Measurements from ENCODE around the gene LY6G5B. TPM values are rescaled to one million over a fixed set of nuclear protein-coding genes. Genes with fewer than 3 reads are reported as not detected.

LY6G5B gene
- total RNA-seq, 4 donors from 2014 or later = 4.2 to 21.3 (median 7.1) TPM

DNA sequence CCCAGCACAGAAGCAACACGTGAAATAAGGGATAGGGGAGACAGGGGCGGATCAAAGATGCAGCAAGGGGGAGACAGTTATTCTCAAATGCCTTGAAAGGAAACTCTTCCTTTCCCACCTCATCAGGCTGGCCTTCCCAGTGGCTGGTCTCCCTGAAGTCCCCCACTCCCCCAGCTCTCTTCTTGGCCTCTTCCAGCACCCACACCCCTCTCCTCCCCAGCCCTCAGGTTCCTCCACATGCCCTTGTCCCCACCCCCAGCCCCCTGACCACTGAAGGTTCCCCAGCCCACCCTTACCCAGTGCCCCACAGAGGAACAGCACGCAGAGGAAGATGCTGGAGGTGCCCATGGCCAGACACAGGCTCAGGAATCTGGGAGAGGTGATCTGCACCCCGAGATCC lies 43.7 kb downstream of the LY6G5B start:
- intact Hi-C loops (cut with DNase I; ENCODE audit: low total_unique reads) = no loop called here
- WGBS, 2 donors = 57 to 70% methylated on average over 4 of the region's 4 CpGs
- DNase-seq (ENCODE audit: low spot score in 2 of 2) = no peak
- TF ChIP-seq, protein P1, sequence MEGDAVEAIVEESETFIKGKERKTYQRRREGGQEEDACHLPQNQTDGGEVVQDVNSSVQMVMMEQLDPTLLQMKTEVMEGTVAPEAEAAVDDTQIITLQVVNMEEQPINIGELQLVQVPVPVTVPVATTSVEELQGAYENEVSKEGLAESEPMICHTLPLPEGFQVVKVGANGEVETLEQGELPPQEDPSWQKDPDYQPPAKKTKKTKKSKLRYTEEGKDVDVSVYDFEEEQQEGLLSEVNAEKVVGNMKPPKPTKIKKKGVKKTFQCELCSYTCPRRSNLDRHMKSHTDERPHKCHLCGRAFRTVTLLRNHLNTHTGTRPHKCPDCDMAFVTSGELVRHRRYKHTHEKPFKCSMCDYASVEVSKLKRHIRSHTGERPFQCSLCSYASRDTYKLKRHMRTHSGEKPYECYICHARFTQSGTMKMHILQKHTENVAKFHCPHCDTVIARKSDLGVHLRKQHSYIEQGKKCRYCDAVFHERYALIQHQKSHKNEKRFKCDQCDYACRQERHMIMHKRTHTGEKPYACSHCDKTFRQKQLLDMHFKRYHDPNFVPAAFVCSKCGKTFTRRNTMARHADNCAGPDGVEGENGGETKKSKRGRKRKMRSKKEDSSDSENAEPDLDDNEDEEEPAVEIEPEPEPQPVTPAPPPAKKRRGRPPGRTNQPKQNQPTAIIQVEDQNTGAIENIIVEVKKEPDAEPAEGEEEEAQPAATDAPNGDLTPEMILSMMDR (IDR thresholded peaks at IDR 0.05) = no peak
- no peak for TF ChIP-seq POLR2A (IDR thresholded peaks at IDR 0.05)
- no peak overlapping the region for H3K4me3 ChIP-seq (ENCODE audit: low read depth, poor library complexity, severe bottlenecking)

DNA sequence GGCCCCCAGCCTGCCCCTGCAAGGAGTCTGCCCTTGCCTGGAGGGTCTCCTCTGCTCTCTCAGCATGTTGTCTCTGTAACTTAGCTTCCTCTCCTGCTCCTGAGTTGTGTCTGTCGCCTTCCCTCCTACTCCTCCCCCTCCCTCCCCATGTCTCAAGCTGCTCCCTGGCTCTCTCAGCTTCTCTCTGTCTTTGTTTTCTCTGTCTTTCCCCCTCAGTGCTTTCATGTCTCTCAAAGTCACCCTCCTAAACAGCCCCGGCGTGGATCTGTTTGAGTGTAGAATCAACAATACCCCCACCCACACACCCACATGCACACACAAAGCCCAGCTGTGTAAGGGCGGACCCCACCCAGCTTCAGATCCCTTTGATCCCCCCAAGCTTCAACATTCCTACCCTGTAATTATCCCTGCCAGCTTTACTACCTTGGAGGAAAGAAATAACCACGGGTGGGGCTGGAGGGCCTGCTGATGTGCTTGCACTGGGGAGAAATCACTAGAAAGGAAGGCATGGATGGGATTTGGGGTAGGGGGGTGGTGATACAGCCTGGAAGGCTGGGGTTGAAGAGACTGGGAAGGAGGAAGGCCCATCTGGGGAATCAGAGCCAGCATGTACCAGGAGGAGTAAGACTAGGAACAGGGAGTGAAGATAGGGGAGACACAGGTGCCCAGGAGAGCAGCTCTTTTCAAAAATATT lies 44.4 kb downstream of the LY6G5B start:
- no peak overlapping the region for H3K4me3 ChIP-seq (ENCODE audit: low read depth, poor library complexity, severe bottlenecking)
- no peak for DNase-seq (ENCODE audit: low spot score in 2 of 2)
- intact Hi-C loops (cut with DNase I; ENCODE audit: low total_unique reads) = no loop called here
- TF ChIP-seq, protein P1 (IDR thresholded peaks at IDR 0.05) = no peak
- TF ChIP-seq POLR2A (IDR thresholded peaks at IDR 0.05) = no peak
- WGBS, 2 donors = 27 to 28% methylated on average over 5 of the region's 5 CpGs

DNA sequence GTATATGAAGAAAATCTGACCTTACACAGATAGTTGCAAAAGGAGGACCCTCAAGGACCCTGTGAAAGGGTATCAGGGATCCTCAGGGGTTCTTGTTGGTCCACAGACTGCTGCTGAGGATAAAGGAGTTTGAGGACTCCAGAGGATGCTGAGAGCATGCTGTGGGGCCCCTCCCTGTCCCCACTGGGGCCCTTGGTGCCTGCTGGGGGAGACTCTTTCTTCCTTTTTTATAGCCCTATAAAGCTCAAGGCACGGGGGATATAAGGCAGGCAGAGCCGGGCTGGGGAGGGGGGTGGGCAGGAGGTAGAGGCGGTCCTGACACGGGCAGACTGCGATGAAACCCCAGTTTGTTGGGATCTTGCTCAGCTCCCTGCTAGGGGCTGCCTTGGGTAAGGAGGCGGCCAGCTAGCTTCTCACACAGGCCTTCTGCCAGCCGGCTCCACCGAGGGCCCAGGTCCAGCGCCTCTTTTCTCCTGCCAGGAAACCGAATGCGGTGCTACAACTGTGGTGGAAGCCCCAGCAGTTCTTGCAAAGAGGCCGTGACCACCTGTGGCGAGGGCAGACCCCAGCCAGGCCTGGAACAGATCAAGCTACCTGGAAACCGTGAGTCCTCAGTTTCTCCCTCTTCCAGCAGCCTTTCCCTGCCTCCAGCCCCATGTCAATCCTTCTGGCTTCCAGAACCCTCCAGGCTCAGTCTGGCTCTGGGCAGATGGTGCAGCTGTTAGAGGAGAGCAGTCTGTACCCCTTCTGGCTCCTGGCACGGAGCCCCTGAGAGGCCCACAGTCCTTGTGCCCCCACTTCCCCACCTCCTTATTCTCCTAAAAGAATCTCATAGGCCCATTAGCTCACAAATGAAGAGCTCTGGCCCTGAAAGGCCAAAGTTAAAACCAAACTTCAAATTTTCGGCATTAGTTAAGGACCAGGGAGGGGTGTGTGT lies 45.5 kb downstream of the LY6G5B start, which contains the start of gene LY6G6D:
Gene LY6G6D (plus strand): TSS at position 327 of the 937 bp plus-strand sequence. CDS start 8 bp downstream, at position 335.
- intact Hi-C loops (cut with DNase I; ENCODE audit: low total_unique reads) = no loop called here
- TF ChIP-seq, protein P1 (IDR thresholded peaks at IDR 0.05) = no peak
- no peak for TF ChIP-seq POLR2A (IDR thresholded peaks at IDR 0.05)
- no peak for DNase-seq (ENCODE audit: low spot score in 2 of 2)
- 46 to 51% methylated on average over 16 of the region's 16 CpGs for WGBS, 2 donors
- H3K4me3 ChIP-seq (ENCODE audit: low read depth, poor library complexity, severe bottlenecking) = no peak within 1 kb of the TSS

DNA sequence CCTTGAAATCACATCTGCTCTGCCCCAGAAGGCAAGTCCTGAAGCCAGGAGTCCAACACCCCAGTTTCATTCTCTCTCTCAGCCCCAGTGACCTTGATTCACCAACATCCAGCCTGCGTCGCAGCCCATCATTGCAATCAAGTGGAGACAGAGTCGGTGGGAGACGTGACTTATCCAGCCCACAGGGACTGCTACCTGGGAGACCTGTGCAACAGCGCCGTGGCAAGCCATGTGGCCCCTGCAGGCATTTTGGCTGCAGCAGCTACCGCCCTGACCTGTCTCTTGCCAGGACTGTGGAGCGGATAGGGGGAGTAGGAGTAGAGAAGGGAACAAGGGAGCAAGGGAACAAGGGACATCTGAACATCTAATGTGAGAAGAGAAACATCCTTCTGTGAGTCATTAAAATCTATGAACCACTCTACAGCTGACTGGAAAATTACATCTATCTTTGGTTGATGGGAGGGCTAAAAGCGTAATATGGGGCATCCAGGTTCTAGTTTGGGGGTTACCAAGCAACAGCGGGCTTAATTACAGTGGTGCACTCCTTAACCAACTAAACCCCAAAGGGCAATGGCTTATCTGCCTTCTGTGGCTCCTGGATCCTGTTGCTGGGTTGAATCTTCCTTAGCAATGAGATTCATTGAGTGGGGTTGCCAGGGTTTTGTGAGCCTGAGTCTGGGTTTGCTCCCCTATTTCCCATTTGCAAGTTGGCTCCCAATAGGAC lies 47.9 kb downstream of the LY6G5B start:
- intact Hi-C loops (cut with DNase I; ENCODE audit: low total_unique reads) = no loop called here
- no peak for DNase-seq (ENCODE audit: low spot score in 2 of 2)
- TF ChIP-seq POLR2A (IDR thresholded peaks at IDR 0.05) = no peak
- TF ChIP-seq, protein P1 (IDR thresholded peaks at IDR 0.05) = no peak
- WGBS, 2 donors = 47 to 61% methylated on average over 10 of the region's 10 CpGs
- no peak overlapping the region for H3K4me3 ChIP-seq (ENCODE audit: low read depth, poor library complexity, severe bottlenecking)

DNA sequence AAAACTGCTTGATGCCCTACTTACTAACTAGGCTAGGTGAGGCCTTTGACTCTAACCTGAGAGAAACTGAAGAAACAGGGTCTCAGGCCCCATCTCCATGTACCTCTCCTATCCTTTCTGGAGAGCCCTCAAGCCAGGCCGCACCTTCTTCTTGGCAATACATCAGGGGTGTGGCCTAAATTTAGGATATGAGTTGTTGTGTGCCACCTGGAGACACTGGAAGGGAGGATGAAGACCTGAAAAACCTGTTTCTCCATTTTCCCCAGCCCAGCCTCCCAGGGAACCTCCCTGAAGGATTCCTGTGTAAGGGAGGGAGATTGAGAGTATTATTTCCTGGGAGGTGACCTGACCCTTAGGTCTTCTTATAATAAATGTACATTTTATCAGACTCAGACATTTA lies 48.5 kb downstream of the LY6G5B start:
- 56 to 60% methylated on average over 1 of the region's 1 CpG for WGBS, 2 donors
- H3K4me3 ChIP-seq (ENCODE audit: low read depth, poor library complexity, severe bottlenecking) = no peak overlapping the region
- TF ChIP-seq POLR2A (IDR thresholded peaks at IDR 0.05) = no peak
- TF ChIP-seq, protein P1 (IDR thresholded peaks at IDR 0.05) = no peak
- no peak for DNase-seq (ENCODE audit: low spot score in 2 of 2)
- intact Hi-C loops (cut with DNase I; ENCODE audit: low total_unique reads) = no loop called here
